GM23338 (cell line): ENCODE results near the gene KLC1.

Source experiments
- CTCF ChIP-seq, 2 experiments: fragments of 200-600 bp in 1 of 2; sonication (generic) in 1 of 2; conservative IDR thresholded peaks; 2 replicates each; pipeline versions ENCODE4 v1.5.1 to v1.6.1; 2016 to 2017; ENCODE audit warnings: antibody characterized with exemption in 2 of 2, low read depth in 2 of 2, mild to moderate bottlenecking in 2 of 2, moderate library complexity in 1 of 2
- POLR2AphosphoS5 ChIP-seq: IDR thresholded peaks from 2 replicates; pipeline ENCODE4 v1.6.1; 2016; ENCODE audit warnings: antibody characterized with exemption, low read depth

- TF ChIP-seq CTCF (conservative IDR thresholded peaks at IDR 0.05; ENCODE audit: low read depth in 2 of 2) (peak; percentile 48 to 57), POLR2AphosphoS5 (no peak)
These were observed 65.6 kb downstream of the KLC1 start for GRCh38 chr14:103694572-103695026.
